ENCODE measurements around the gene PLXNA2. TPM values are rescaled to one million over a fixed set of nuclear protein-coding genes. Genes with fewer than 3 reads are reported as not detected.

Gene PLXNA2
- total and polyA plus RNA-seq, 3 donors from 2014 or later: 4.1 to 5.5 (median 4.7) TPM

Small RNA genes lying within 50 kb of the gene (small RNA-seq; reads per million reads assigned to genes)
- gene AL606753.1: 0 reads per million in 2 donors
